ENCODE results near the gene CDKN2AIP. TPM values are rescaled to one million over a fixed set of nuclear protein-coding genes. Genes with fewer than 3 reads are reported as not detected.
A peak's percentile ranks its signal among the peaks of the same experiment; 100 is the strongest.

CDKN2AIP gene
- total and polyA plus RNA-seq, 2 donors from 2014 or later, result 11.7 to 15.3 TPM

- H3K9me3 ChIP-seq (ENCODE audit: control insufficient read depth in 2 of 3, insufficient read depth in 1 of 3, low read length in 3 of 3), result no peaks in the 10 kb centered on the region
- H3K36me3 ChIP-seq (ENCODE audit: control insufficient read depth in 2 of 3, insufficient read depth in 3 of 3, low read length in 3 of 3), result no peaks in the 10 kb centered on the region
- DNase-seq (no peak), FAIRE-seq (no peak)
- peak overlapping the region in 1 of 3 donors; percentile 55 for H3K9ac ChIP-seq (ENCODE audit: low read length in 3 of 3)
- no peaks in the 10 kb centered on the region for H3K4me1 ChIP-seq (ENCODE audit: control insufficient read depth in 2 of 3, insufficient read depth in 2 of 3, low read depth in 1 of 3, low read length in 3 of 3)
- TF ChIP-seq CTCF (IDR thresholded peaks at IDR 0.05; ENCODE audit: borderline replicate concordance, extremely low read depth, insufficient read depth), result no peak
- peak overlapping the region in 2 of 3 donors; percentile 28 to 69 for H3K4me3 ChIP-seq (ENCODE audit: low read length in 3 of 3)
- intact Hi-C loops (cut with DNase I), result no loop called here
- no peak overlapping the region for H3K27ac ChIP-seq (ENCODE audit: low read depth in 2 of 2, low read length in 2 of 2)
- no peaks in the 10 kb centered on the region for H3K27me3 ChIP-seq (ENCODE audit: control insufficient read depth, insufficient read depth, low read length)
Measured at GRCh38 chr4:183397741-183398297, 46.6 kb upstream of the CDKN2AIP start.

DNA sequence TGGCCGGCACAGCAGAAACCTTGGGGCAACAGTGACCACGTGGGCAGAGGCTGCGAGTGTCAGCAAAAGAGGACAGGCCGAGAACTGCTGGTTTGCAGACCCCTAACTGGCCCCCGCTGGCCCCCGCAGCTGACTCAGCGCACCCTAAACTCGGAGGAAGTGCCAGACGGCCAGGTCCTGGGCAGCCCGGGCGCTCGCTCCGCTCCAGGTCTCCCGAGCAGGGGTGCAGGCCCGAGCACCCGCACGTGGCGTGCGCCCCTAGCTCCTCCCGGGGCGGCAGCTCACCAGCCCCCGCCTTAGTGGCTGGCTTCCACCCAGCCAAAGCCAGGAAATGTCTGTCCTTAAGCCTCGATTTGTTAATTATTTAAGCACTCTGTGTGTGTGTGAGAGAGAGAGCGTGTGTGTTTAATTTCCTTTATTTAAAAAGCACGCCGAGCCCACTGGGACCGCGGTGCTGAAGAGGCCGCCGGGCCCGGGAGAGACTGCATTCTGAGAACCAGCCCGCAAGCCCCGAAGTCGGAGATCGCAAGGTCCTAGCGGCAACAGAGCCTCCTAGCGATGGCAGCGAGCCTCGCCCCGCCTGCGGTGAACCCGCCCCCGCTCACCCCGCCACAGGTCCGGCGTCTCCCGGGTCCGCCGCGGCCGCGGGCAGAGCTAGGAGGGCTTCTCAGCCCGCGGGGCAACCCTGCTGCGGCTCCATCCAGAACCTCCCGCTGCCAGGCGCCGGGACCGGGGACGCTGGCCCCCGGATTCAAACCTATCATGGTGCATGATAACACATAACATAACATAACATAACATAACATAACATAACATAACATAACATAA is 45.9 kb upstream of the CDKN2AIP start:
- no peaks in the 10 kb centered on the region for H3K9me3 ChIP-seq (ENCODE audit: control insufficient read depth in 2 of 3, insufficient read depth in 1 of 3, low read length in 3 of 3)
- no peaks in the 10 kb centered on the region for H3K27me3 ChIP-seq (ENCODE audit: control insufficient read depth, insufficient read depth, low read length)
- peak overlapping the region; percentile 32 to 51 for H3K27ac ChIP-seq (ENCODE audit: low read depth in 2 of 2, low read length in 2 of 2)
- peak overlapping the region; percentile 28 to 69 (median 49) for H3K4me3 ChIP-seq (ENCODE audit: low read length in 3 of 3)
- intact Hi-C loops (cut with DNase I), result no loop called here
- H3K36me3 ChIP-seq (ENCODE audit: control insufficient read depth in 2 of 3, insufficient read depth in 3 of 3, low read length in 3 of 3), result no peaks in the 10 kb centered on the region
- FAIRE-seq, result no peak
- no peaks in the 10 kb centered on the region for H3K4me1 ChIP-seq (ENCODE audit: control insufficient read depth in 2 of 3, insufficient read depth in 2 of 3, low read depth in 1 of 3, low read length in 3 of 3)
- peak overlapping the region in 1 of 3 donors; percentile 55 for H3K9ac ChIP-seq (ENCODE audit: low read length in 3 of 3)
- TF ChIP-seq CTCF (IDR thresholded peaks at IDR 0.05; ENCODE audit: borderline replicate concordance, extremely low read depth, insufficient read depth), result peak; percentile 54
- peak; percentile 79 to 86 (median 84) for DNase-seq

GRCh38 chr4:183399126-183399522 is 45.3 kb upstream of the CDKN2AIP start:
- H3K9ac ChIP-seq (ENCODE audit: low read length in 3 of 3), result no peak overlapping the region

More at GRCh38 chr4:183399126-183399522, 45.3 kb upstream of the CDKN2AIP start:
- no peak for TF ChIP-seq CTCF (IDR thresholded peaks at IDR 0.05; ENCODE audit: borderline replicate concordance, extremely low read depth, insufficient read depth)
- no peak for DNase-seq
- Histone ChIP-seq H3K27ac (ENCODE audit: low read depth in 2 of 2, low read length in 2 of 2) (no peak overlapping the region), H3K4me3 (ENCODE audit: low read length in 3 of 3) (peak overlapping the region in 1 of 3 donors; percentile 69), H3K27me3 (ENCODE audit: control insufficient read depth, insufficient read depth, low read length) (no peaks in the 10 kb centered on the region), H3K36me3 (ENCODE audit: control insufficient read depth in 2 of 3, insufficient read depth in 3 of 3, low read length in 3 of 3) (no peaks in the 10 kb centered on the region), H3K9me3 (ENCODE audit: control insufficient read depth in 2 of 3, insufficient read depth in 1 of 3, low read length in 3 of 3) (no peaks in the 10 kb centered on the region), H3K4me1 (ENCODE audit: control insufficient read depth in 2 of 3, insufficient read depth in 2 of 3, low read depth in 1 of 3, low read length in 3 of 3) (no peaks in the 10 kb centered on the region)
- FAIRE-seq, result no peak
- intact Hi-C loops (cut with DNase I), result no loop called here

Measured in kidney (tissue), 14 donors.